HG03342 (cell line): ENCODE data around the gene TPO.
"Not testable (repeated sequence)": the region's sequence is repeated elsewhere in the genome, so short reads cannot be mapped to it uniquely, and the experiment has no call there.

ENCODE experiments used
- ATAC-seq: cut with Tn5 transposase; IDR thresholded peaks from one replicate; pipeline ENCODE4 v1.9.1; 2021; ENCODE audit warnings: mild to moderate bottlenecking, moderate library complexity; ENCODE audit not compliant: unreplicated experiment

TPO gene

GRCh38 chr2:1481406-1482252, 68.4 kb downstream of the TPO start:
- no peak for ATAC-seq

GRCh38 chr2:1482253-1482675, 69.0 kb downstream of the TPO start:
- ATAC-seq = no peak

DNA sequence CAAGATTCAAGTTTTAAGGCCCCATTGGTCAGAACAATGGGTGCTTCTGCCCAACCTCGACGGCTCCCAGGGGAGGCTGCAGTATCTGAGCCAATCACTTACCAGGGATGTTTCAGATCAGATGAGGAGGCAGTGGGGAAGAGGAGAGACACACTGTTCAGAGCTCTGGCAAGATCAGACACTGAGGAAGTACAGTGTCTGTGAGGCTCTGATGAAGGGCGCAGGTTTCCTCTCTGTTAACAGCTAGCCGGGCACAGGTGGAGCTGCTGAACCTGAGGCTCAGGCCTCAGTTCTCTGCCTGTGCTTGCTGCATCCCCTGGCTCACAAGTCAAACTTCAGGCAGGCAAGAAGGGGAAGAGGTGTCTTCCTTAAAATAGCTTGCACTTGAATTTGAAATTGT, 69.7 kb downstream of the TPO start:
- ATAC-seq = no peak

GRCh38 chr2:1483551-1483950, 70.3 kb downstream of the TPO start:
- ATAC-seq = no peak

- no peak for ATAC-seq
Observed at GRCh38 chr2:1484131-1484884, 71.0 kb downstream of the TPO start.

GRCh38 chr2:1486670-1487069, 73.4 kb downstream of the TPO start:
- no peak for ATAC-seq

DNA sequence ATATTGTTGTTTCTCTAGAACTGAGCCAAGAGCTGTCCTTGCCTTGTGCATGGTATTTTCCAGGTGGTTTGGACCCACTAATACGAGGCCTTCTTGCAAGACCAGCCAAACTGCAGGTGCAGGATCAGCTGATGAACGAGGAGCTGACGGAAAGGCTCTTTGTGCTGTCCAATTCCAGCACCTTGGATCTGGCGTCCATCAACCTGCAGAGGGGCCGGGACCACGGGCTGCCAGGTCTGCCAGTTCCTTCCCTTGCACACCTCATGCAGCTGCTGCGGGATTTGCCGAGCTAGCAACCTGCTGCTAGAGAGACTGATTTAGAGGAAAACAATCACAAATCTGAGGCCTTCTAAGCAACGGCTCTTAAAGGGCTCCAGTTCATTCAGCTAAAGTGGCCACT, 74.5 kb downstream of the TPO start:
- ATAC-seq = no peak

DNA sequence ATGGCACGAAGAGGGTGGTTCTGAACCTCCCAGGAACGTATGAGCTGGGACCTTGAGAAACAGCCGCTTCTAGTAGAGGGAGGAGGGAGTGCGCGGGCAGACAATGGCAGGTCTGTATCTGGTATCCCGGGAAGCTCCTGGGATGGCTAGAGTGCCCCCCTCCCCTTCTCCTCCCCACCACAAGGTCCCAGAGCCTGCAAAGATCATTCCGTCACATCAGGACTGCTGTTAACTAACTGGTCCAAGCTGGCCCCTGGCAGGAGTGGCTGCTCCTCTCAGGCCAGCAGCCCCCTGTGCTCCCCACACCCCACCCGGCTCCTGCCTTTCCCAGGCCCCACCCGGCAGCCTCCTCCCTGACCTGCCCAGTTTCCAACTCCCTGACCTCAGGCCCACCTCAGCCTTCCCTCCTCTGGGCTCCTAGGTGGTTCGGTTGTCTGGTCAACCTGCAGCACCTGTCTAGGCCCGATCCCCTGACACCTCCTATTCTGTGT, 75.0 kb downstream of the TPO start:
- no peak for ATAC-seq

DNA sequence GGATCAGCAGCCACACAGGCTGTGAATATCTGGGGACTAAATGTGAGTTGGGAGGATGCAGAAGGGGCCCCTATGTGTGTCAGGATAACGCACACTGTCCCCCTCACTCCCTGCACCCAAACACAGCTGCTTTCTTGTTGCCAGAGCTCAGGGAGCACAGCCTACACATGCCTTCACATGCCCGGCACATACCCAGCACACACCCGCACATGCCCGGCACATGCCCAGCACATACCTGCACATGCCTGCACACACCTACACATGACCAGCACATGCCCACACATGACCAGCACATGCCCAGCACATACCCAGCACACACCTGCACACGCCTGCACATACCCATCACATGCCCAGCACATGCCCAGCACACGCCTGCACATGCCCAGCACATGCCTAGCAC, 75.6 kb downstream of the TPO start:
- no peak for ATAC-seq

- no peak for ATAC-seq
Observed at GRCh38 chr2:1489486-1489885, 76.2 kb downstream of the TPO start.

DNA sequence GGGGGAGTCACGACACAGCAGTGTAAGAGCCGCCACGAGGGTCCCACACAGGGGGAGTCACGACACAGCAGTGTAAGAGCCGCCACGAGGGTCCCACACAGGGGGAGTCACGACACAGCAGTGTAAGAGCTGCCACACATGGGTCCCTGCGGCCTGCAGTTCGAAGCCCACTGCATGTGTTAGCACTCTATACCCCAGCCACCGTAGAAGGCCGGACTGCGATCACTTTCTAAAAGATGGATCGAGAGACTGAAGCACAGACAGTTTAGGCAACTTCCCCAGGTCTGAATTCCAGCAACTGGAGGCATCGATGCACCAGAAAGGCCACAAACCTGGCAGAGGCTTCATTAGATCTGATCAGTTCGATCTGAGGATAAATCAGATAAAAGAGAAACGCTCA, 77.1 kb downstream of the TPO start:
- not testable (repeated sequence) for ATAC-seq

- ATAC-seq = no peak
Observed at GRCh38 chr2:1491751-1492150, 78.5 kb downstream of the TPO start.

GRCh38 chr2:1492231-1492630, 79.0 kb downstream of the TPO start:
- not testable (repeated sequence) for ATAC-seq

DNA sequence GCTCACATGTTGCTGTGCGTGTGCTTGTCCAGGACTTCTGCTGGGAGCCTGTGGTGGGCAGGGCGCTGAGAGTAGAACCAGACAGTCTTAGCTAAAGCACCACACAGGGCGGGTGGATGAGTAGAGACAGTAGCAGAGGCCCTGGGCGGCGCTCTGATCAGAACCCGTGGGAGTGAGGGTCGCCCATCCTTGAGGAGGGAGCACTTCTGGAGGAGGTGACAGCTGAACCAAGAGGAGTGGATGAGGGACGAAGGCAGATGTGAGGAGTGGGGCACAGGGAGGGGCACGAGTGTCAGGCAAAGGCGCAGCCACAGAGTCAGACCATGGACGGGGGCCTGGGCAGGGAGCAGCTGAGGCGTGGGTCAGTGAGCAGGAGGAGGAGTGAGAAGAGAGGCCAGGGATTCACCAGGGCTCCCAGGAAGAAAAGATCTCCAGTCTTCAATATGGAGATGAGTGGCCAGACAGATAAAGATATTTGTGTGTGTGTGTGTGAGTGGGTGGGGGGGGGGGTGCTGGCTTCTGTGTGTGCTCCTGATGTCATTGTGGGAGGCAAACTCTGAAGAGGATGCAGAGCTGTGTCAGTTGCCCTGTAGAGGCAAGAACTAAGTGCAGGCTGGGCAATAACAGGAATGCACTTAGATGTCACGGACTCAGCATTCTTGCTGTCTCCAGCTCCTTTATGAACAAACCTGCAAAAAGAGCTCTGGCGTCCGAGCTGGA, 79.6 kb downstream of the TPO start:
- ATAC-seq = no peak

DNA sequence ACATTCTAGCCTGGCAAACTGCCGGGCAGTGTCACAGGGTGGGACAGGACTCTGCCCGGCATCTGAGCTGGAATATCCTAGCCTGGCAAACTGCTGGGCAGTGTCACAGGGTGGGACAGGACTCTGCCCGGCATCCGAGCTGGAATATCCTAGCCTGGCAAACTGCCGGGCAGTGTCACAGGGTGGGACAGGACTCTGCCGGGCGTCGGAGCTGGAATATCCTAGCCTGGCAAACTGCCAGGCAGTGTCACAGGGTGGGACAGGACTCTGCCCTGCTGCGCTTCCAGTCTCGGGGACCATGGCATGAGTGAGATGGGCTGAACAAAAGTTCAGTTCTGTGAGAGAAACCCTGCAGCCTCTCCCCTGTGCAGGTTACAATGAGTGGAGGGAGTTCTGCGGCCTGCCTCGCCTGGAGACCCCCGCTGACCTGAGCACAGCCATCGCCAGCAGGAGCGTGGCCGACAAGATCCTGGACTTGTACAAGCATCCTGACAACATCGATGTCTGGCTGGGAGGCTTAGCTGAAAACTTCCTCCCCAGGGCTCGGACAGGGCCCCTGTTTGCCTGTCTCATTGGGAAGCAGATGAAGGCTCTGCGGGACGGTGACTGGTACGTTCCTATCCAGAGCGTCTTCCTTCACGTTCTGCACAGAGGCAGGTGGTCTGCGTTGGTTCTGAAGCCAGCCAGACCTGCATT, 80.3 kb downstream of the TPO start:
- ATAC-seq = no peak

DNA sequence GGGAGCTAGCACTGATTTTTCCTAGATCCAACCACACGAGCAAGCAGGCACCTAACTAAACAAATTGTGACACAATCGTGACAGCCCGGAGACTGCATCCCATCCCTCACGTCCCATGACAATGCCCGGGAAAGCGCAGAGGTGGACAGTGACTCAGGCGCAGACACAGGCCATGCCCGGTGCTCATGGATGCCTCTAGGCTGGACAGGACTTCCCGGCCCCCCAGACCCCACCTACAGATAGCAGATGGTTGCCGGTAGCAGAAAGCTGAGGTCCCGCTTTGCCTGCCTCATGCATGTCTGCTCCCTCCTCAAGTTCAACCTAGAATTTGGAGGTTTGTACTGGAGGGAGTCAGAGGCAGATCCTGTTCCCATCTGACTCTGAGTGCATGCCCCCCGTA, 81.0 kb downstream of the TPO start:
- no peak for ATAC-seq

GRCh38 chr2:1494906-1495305, 81.6 kb downstream of the TPO start:
- no peak for ATAC-seq

DNA sequence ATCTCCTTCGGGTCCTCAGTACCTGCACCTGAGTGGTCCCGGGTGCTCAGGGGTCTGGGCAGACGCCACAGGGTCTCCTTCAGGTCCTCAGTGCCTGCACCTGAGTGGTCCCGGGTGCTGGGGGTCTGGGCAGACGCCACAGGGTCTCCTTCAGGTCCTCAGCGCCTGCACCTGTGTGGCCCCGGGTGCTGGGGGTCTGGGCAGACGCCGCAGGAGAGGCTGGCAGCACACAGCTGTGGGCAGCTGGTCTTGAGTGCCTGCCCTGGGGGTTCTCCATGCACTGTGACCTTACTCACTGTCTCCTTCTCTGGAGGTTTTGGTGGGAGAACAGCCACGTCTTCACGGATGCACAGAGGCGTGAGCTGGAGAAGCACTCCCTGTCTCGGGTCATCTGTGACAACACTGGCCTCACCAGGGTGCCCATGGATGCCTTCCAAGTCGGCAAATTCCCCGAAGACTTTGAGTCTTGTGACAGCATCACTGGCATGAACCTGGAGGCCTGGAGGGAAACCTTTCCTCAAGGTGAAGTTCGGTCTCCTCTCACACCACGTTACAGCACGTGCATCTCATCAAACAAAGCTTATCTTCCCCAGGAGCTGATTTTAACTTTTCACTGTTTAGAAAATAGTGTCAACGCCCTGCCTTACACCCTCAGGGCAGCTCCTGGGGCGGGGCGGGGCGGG, 82.6 kb downstream of the TPO start:
- ATAC-seq = no peak

DNA sequence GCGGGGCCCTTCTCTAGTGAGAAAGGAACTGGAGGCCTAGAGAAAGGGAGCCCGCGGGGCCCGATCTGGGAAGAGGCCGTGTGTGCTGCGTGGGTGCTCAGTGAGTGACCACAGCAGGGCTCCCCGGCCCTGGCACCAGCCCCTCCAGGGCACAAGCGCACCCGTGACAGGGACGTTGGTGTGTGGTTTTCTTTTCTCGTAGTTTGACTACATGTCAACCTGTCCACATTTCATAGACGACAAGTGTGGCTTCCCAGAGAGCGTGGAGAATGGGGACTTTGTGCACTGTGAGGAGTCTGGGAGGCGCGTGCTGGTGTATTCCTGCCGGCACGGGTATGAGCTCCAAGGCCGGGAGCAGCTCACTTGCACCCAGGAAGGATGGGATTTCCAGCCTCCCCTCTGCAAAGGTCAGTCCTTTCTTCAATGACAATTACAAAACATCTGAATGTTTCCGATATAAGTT, 83.1 kb downstream of the TPO start:
- no peak for ATAC-seq

DNA sequence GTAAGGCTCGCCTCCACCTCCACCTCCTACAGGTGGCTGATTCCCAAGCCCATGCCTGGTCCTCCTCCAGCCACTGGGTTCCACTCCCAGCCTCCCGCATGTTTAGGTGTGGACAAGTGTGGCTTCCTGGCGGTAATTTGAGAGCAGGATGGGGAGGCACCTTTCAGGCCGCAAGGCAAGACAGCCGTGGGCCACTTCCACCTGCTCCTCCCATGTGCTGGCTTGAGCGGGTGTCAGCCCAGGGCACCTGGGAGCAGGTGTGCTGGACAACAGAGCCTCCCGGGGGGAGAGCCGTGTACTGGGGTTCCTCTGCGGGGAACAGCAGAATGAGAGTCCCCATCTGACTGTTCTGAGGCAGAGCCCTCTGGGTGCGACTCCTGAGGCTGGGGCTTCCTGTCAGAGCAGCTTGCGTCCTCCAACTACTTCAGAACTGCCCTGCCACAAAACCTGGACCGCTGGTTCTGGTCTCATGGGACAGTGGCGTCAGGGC, 83.9 kb downstream of the TPO start:
- ATAC-seq = no peak
